Measurements from ENCODE around the gene NXPE4.

The NXPE4 gene

GRCh38 chr11:114556135-114556534, 39.5 kb downstream of the NXPE4 start:
- DNase-seq = no peak

GRCh38 chr11:114553642-114554041, 41.9 kb downstream of the NXPE4 start:
- DNase-seq = no peak

GRCh38 chr11:114551060-114551459, 44.5 kb downstream of the NXPE4 start:
- DNase-seq = no peak

GRCh38 chr11:114525682-114526081, 69.9 kb downstream of the NXPE4 start:
- DNase-seq = no peak

GRCh38 chr11:114524122-114524521, 71.5 kb downstream of the NXPE4 start:
- no peak for DNase-seq

- DNase-seq = no peak
Measured at GRCh38 chr11:114522818-114523217, 72.8 kb downstream of the NXPE4 start.
